H1 (cell line): ENCODE data around the gene AVL9. TPM values are rescaled to one million over a fixed set of nuclear protein-coding genes. Genes with fewer than 3 reads are reported as not detected.

Experiments used
- CTCF ChIA-PET: fragments of 300-600 bp; sonication (Branson Sonifier 250); formaldehyde crosslinking; loops from one replicate; lab custom pipeline; 2021; ENCODE audit not compliant: partially characterized antibody; lab: Charles Lee
- POLR2A ChIA-PET: fragments of 300-600 bp; sonication (Branson Sonifier 250); formaldehyde crosslinking; loops from one replicate; lab custom pipeline; 2021; ENCODE audit warnings: inconsistent platforms; ENCODE audit not compliant: partially characterized antibody; lab: Charles Lee
- DNase-seq, 2 experiments: peaks; one replicate each; pipeline versions ENCODE4 v3.0.0 to v3.0.0-alpha.2; 2010 to 2022; ENCODE audit warnings: low spot score in 2 of 2, low read depth in 1 of 2, mixed read lengths in 1 of 2
- FAIRE-seq: peaks from 2 replicates; lab custom pipeline; 2011; peaks lifted over from hg19 to GRCh38; lab: Jason Lieb, UNC
- H2AFZ ChIP-seq: 2 replicates; pipeline ENCODE4 v1.8.1; 2012; ENCODE audit warnings: low read length, inconsistent platforms
- H2AK5ac ChIP-seq: 2 replicates; pipeline ENCODE4 v1.6.1; 2013; ENCODE audit warnings: low read depth, low read length
- H2BK120ac ChIP-seq: replicated peaks from 2 replicates; pipeline ENCODE3; 2013; ENCODE audit warnings: low read depth, low read length, inconsistent platforms
- H2BK12ac ChIP-seq: 2 replicates; pipeline ENCODE4 v1.6.1; 2013; ENCODE audit warnings: low read depth, low read length
- H2BK15ac ChIP-seq: 2 replicates; pipeline ENCODE4 v1.6.1; 2013; ENCODE audit warnings: low read length
- H2BK20ac ChIP-seq: 2 replicates; pipeline ENCODE4 v1.6.1; 2013; ENCODE audit warnings: low read length
- H2BK5ac ChIP-seq: 2 replicates; pipeline ENCODE4 v1.6.1; 2013; ENCODE audit warnings: low read depth, low read length
- H3K14ac ChIP-seq: 2 replicates; pipeline ENCODE4 v1.6.1; 2013; ENCODE audit warnings: inconsistent platforms; ENCODE audit not compliant: insufficient read length
- H3K18ac ChIP-seq: 2 replicates; pipeline ENCODE4 v1.6.1; 2013; ENCODE audit warnings: low read length; ENCODE audit errors: extremely low read depth
- H3K23ac ChIP-seq: 2 replicates; pipeline ENCODE4 v1.6.1; 2013; ENCODE audit warnings: inconsistent platforms; ENCODE audit not compliant: insufficient read length
- H3K23me2 ChIP-seq: 2 replicates; pipeline ENCODE4 v1.6.1; 2013; ENCODE audit warnings: low read depth, low read length
- H3K27ac ChIP-seq: 2 replicates; pipeline ENCODE4 v1.6.1; 2011; ENCODE audit warnings: low read depth, low read length, inconsistent platforms
- H3K27me3 ChIP-seq, 4 experiments: replicated peaks in 1 of 4; 1 replicate in 1 of 4; 2 replicates in 3 of 4; pipeline versions ENCODE4 v1.6.1 to v1.8.1; 2011 to 2013; ENCODE audit warnings: low read length in 3 of 4, mild to moderate bottlenecking in 3 of 4, inconsistent platforms in 2 of 4, mixed read lengths in 2 of 4, moderate library complexity in 1 of 4; ENCODE audit not compliant: control insufficient read depth in 3 of 4, insufficient read depth in 3 of 4; ENCODE audit errors: extremely low read depth in 1 of 4
- H3K36me3 ChIP-seq, 4 experiments: 2 replicates each; pipeline versions ENCODE4 v1.6.1 to v1.8.1; 2011 to 2013; ENCODE audit warnings: mild to moderate bottlenecking in 4 of 4, low read length in 3 of 4, moderate library complexity in 2 of 4, control low read depth in 1 of 4, inconsistent platforms in 1 of 4; ENCODE audit not compliant: insufficient read depth in 4 of 4, control insufficient read depth in 2 of 4
- H3K4ac ChIP-seq: replicated peaks from 2 replicates; pipeline ENCODE3; 2013; ENCODE audit warnings: low read length, low read depth, mixed read lengths, inconsistent platforms; ENCODE audit not compliant: insufficient read length
- H3K4me1 ChIP-seq, 4 experiments: replicated peaks in 1 of 4; 1 replicate in 1 of 4; 2 replicates in 3 of 4; pipeline versions ENCODE4 v1.6.1 to v1.8.1; 2011 to 2013; ENCODE audit warnings: low read length in 3 of 4, inconsistent platforms in 2 of 4, mixed read lengths in 1 of 4; ENCODE audit not compliant: insufficient read depth in 4 of 4, control insufficient read depth in 3 of 4
- H3K4me2 ChIP-seq, 2 experiments: 2 replicates each; pipeline versions ENCODE4 v1.6.1 to v1.8.1; 2011 to 2013; ENCODE audit warnings: low read depth in 2 of 2, low read length in 2 of 2, control low read depth in 1 of 2, inconsistent platforms in 1 of 2, mild to moderate bottlenecking in 1 of 2; ENCODE audit not compliant: insufficient read depth in 1 of 2
- H3K4me3 ChIP-seq, 4 experiments: fragments of 200-600, 300-600 bp in 1 of 4; sonication (generic), shearing (Covaris generic), sonication (Bioruptor Twin) in 1 of 4; 2 replicates each; pipeline versions ENCODE4 v1.5.1 to v1.8.1; 2011 to 2016; ENCODE audit warnings: low read length in 4 of 4, low read depth in 3 of 4, control low read depth in 2 of 4, inconsistent platforms in 2 of 4, mild to moderate bottlenecking in 2 of 4, mixed read lengths in 1 of 4, moderate library complexity in 1 of 4; ENCODE audit not compliant: insufficient read depth in 2 of 4; ENCODE audit errors: extremely low read depth in 1 of 4
- H3K56ac ChIP-seq: replicated peaks from 2 replicates; pipeline ENCODE3; 2013; ENCODE audit warnings: low read depth, mild to moderate bottlenecking, mixed read lengths, low read length, inconsistent platforms; ENCODE audit not compliant: insufficient read length
- H3K79me1 ChIP-seq: 2 replicates; pipeline ENCODE4 v1.6.1; 2013; ENCODE audit warnings: low read depth, low read length, control low read depth
- H3K79me2 ChIP-seq, 2 experiments: 2 replicates each; pipeline versions ENCODE4 v1.6.1 to v1.8.1; 2012 to 2013; ENCODE audit warnings: low read length in 2 of 2, mild to moderate bottlenecking in 2 of 2, inconsistent platforms in 1 of 2; ENCODE audit not compliant: insufficient read depth in 2 of 2, control insufficient read depth in 1 of 2
- H3K9ac ChIP-seq, 4 experiments: replicated peaks in 1 of 4; 1 replicate in 1 of 4; 2 replicates in 3 of 4; pipeline versions ENCODE4 v1.6.1 to v1.8.1; 2011 to 2013; ENCODE audit warnings: low read depth in 3 of 4, low read length in 3 of 4, control low read depth in 2 of 4, mild to moderate bottlenecking in 2 of 4, moderate library complexity in 2 of 4, inconsistent platforms in 1 of 4; ENCODE audit errors: extremely low read depth in 1 of 4
- H3K9me3 ChIP-seq, 2 experiments: 2 replicates each; pipeline versions ENCODE4 v1.6.1 to v1.8.1; 2012 to 2013; ENCODE audit warnings: mild to moderate bottlenecking in 2 of 2, moderate library complexity in 2 of 2, control low read depth in 1 of 2, inconsistent platforms in 1 of 2, low read depth in 1 of 2, low read length in 1 of 2, mixed read lengths in 1 of 2; ENCODE audit not compliant: insufficient read depth in 2 of 2
- H4K20me1 ChIP-seq, 2 experiments: replicated peaks in 1 of 2; 2 replicates each; pipeline versions ENCODE3 to v1.8.1; 2011 to 2013; ENCODE audit warnings: inconsistent platforms in 2 of 2, low read length in 2 of 2, mild to moderate bottlenecking in 1 of 2; ENCODE audit not compliant: insufficient read depth in 2 of 2, control insufficient read depth in 1 of 2
- H4K5ac ChIP-seq: 2 replicates; pipeline ENCODE4 v1.6.1; 2013; ENCODE audit warnings: low read length, low read depth, mixed read lengths, inconsistent platforms; ENCODE audit not compliant: insufficient read length
- H4K8ac ChIP-seq: 2 replicates; pipeline ENCODE4 v1.8.0; 2013; ENCODE audit warnings: mild to moderate bottlenecking, moderate library complexity, low read length, inconsistent platforms; ENCODE audit not compliant: insufficient read depth; ENCODE audit errors: extremely low read depth
- H4K91ac ChIP-seq: replicated peaks from 2 replicates; pipeline ENCODE3; 2013; ENCODE audit warnings: low read length, mixed read lengths, inconsistent platforms; ENCODE audit not compliant: insufficient read length
- CTBP2 ChIP-seq: IDR thresholded peaks from 2 replicates; pipeline ENCODE4 v1.7.0; 2011; ENCODE audit warnings: borderline replicate concordance, mild to moderate bottlenecking, moderate library complexity, mixed read lengths, low read length; ENCODE audit not compliant: insufficient read depth, insufficient read length
- E2F6 ChIP-seq: IDR thresholded peaks from 2 replicates; pipeline ENCODE4 v1.6.1; 2012; ENCODE audit warnings: inconsistent platforms
- EGR1 ChIP-seq: IDR thresholded peaks from 2 replicates; pipeline ENCODE4 v1.6.1; 2011; ENCODE audit warnings: low read depth, low read length, borderline replicate concordance
- FOSL1 ChIP-seq: IDR thresholded peaks from 2 replicates; pipeline ENCODE4 v1.6.1; 2011; ENCODE audit warnings: mild to moderate bottlenecking, low read depth, low read length, moderate library complexity; ENCODE audit not compliant: insufficient read depth
- NANOG ChIP-seq: IDR thresholded peaks from 2 replicates; pipeline ENCODE4 v1.6.1; 2011; ENCODE audit warnings: low read length, low read depth, mild to moderate bottlenecking, inconsistent platforms; ENCODE audit not compliant: insufficient read depth, poor library complexity, severe bottlenecking
- PHF8 ChIP-seq: fragments of 200-600 bp; sonication (generic); conservative IDR thresholded peaks from 2 replicates; pipeline ENCODE4 v1.7.1; 2012; ENCODE audit warnings: low read depth, mild to moderate bottlenecking, inconsistent platforms, low read length, moderate library complexity
- RBBP5 ChIP-seq: IDR thresholded peaks from 2 replicates; pipeline ENCODE4 v1.7.1; 2012; ENCODE audit warnings: low read depth, mild to moderate bottlenecking, inconsistent platforms, low read length, moderate library complexity, borderline replicate concordance
- SUZ12 ChIP-seq: fragments of 200-600 bp; sonication (generic); IDR thresholded peaks from 2 replicates; pipeline ENCODE4 v1.6.1; 2012; ENCODE audit warnings: mild to moderate bottlenecking, inconsistent platforms, low read length, moderate library complexity, mixed read lengths
- WGBS, 2 experiments: shearing (Covaris generic) in 1 of 2; methylation state at CpG; one replicate each; pipeline versions ENCODE4 v1.1.6 to v1.1.7; 2013 to 2015; ENCODE audit warnings: low lambda C conversion rate in 2 of 2, mixed read lengths in 2 of 2, inconsistent platforms in 1 of 2, low coverage in 1 of 2, missing lambda C conversion rate in 1 of 2; ENCODE audit not compliant: insufficient replicate concordance in 2 of 2, insufficient coverage in 1 of 2, insufficient read length in 1 of 2; ENCODE audit errors: extremely low coverage in 1 of 2, missing lambda C conversion rate in 1 of 2; 5-methylcytosine and 5-hydroxymethylcytosine counted together
- polyA plus RNA-seq, 7 experiments: library from polyadenylated mRNA; depleted of rRNA in 3 of 7; stranded (reverse) in 5 of 7; unstranded in 2 of 7; fragments of >200 nt in 5 of 7; fragments of 200-250 nt in 2 of 7; gene quantifications; 1 replicate in 5 of 7; 2 replicates in 1 of 7; 4 replicates in 1 of 7; pipeline versions ENCODE4 v1.2.1 to v1.2.3, GENCODE V29; 2011 to 2013; ENCODE audit warnings: missing spikeins in 2 of 7, mixed read lengths in 2 of 7
- total RNA-seq: library from RNA; stranded (reverse); fragmentation: NEBNext Ultra II Directional; extraction: Animal tissue kit (Norgen Biotek cat#: 25700); gene quantifications from 2 replicates; pipeline ENCODE4 v1.2.1, GENCODE V29; 2021

AVL9 gene
- total and polyA plus RNA-seq, 2 of the 8 experiments (the other 6 are each of a cell fraction or from before 2014, with no cell fraction given), result 15.5 to 42.1 TPM

GRCh38 chr7:32481176-32481575, 14.1 kb upstream of the AVL9 start:
- TF ChIP-seq CTBP2 (no peak), E2F6 (no peak), NANOG (no peak), SUZ12 (no peak), RBBP5 (no peak), FOSL1 (no peak), EGR1 (no peak), PHF8 (no peak)
- Histone ChIP-seq H4K91ac (no peak overlapping the region), H3K27ac (no peak overlapping the region), H4K20me1 (no peaks in the 10 kb centered on the region), H3K4me3 (no peak overlapping the region), H3K79me2 (no peaks in the 10 kb centered on the region), H3K36me3 (peaks cover 0 to under 1% (median 0%) of the 10 kb centered on the region in 4 experiments; a peak in 2 of 8 replicates), H4K5ac (no peak overlapping the region), H2AK5ac (no peak overlapping the region), H2BK120ac (no peak overlapping the region), H3K23ac (no peak overlapping the region), H3K79me1 (no peaks in the 10 kb centered on the region), H2BK5ac (no peak overlapping the region), H3K56ac (no peak overlapping the region), H3K9me3 (no peaks in the 10 kb centered on the region), H3K9ac (no peak overlapping the region; a peak in 1 of 7 replicates), H3K27me3 (no peaks in the 10 kb centered on the region), H2BK12ac (no peak overlapping the region), H3K4me2 (no peak overlapping the region), H3K23me2 (no peaks in the 10 kb centered on the region), H3K14ac (no peak overlapping the region), H2AFZ (no peak overlapping the region), H2BK20ac (no peak overlapping the region), H3K4me1 (no peaks in the 10 kb centered on the region), H3K18ac (no peak overlapping the region), H2BK15ac (no peak overlapping the region), H4K8ac (no peak overlapping the region), H3K4ac (no peak overlapping the region)
- ChIA-PET CTCF (interaction anchor here (1.4 to 2.3 kb wide), 2 partner anchors 8 to 133 kb away, joined by 3 to 18 read pairs; partner anchors contain the start of gene LSM5), POLR2A (no interaction called here)
- no peak for DNase-seq
- FAIRE-seq, result no peak
- 100% methylated on average over 1 of the region's 1 CpG; no CpG with 5 or more reads in 1 of the 2 experiments for WGBS, 2 experiments
